ENCODE measurements around the gene DES.
"Not testable (repeated sequence)": the region's sequence is repeated elsewhere in the genome, so short reads cannot be mapped to it uniquely, and the experiment has no call there.

Gene DES

GRCh38 chr2:219400562-219400961, 17.6 kb upstream of the DES start:
- DNase-seq = no peak

- no peak for DNase-seq
Measured at GRCh38 chr2:219401606-219402005, 16.6 kb upstream of the DES start.

GRCh38 chr2:219402665-219403515, 15.3 kb upstream of the DES start:
- peak; percentile 30 for DNase-seq

- DNase-seq = no peak
Measured at GRCh38 chr2:219403861-219404260, 14.3 kb upstream of the DES start.

GRCh38 chr2:219404291-219404910, 13.8 kb upstream of the DES start:
- no peak for DNase-seq

GRCh38 chr2:219404954-219405353, 13.2 kb upstream of the DES start:
- DNase-seq = no peak

GRCh38 chr2:219405451-219405850, 12.7 kb upstream of the DES start:
- DNase-seq = no peak

GRCh38 chr2:219405958-219406860, 12.0 kb upstream of the DES start:
- no peak for DNase-seq

- DNase-seq = peak; percentile 40
Measured at GRCh38 chr2:219406861-219407230, 11.3 kb upstream of the DES start.

- DNase-seq = not testable (repeated sequence)
Measured at GRCh38 chr2:219407343-219407742, 10.8 kb upstream of the DES start.

- no peak for DNase-seq
Measured at GRCh38 chr2:219408204-219408603, 10.0 kb upstream of the DES start.

- DNase-seq = no peak
Measured at GRCh38 chr2:219408631-219409030, 9.5 kb upstream of the DES start.

- DNase-seq = no peak
Measured at GRCh38 chr2:219409619-219410018, 8.6 kb upstream of the DES start.

- no peak for DNase-seq
Measured at GRCh38 chr2:219410390-219410789, 7.8 kb upstream of the DES start.

- no peak for DNase-seq
Measured at GRCh38 chr2:219414857-219415256, 3.3 kb upstream of the DES start.

- no peak for DNase-seq
Measured at GRCh38 chr2:219415580-219416234, 2.5 kb upstream of the DES start.

GRCh38 chr2:219416235-219416602, 2.0 kb upstream of the DES start:
- DNase-seq = no peak

- no peak for DNase-seq
Measured at GRCh38 chr2:219416938-219417337, 1.2 kb upstream of the DES start.

- no peak for DNase-seq
Measured at GRCh38 chr2:219417374-219417773, 803 bp upstream of the DES start.

GRCh38 chr2:219419012-219419324, 791 bp downstream of the DES start:
- no peak for DNase-seq

GRCh38 chr2:219419331-219420197, 1.4 kb downstream of the DES start:
- DNase-seq = no peak

- DNase-seq = no peak
Measured at GRCh38 chr2:219420687-219421086, 2.5 kb downstream of the DES start.
